HepG2 (cell line): Measurements from ENCODE around the gene TBX10. TPM values are rescaled to one million over a fixed set of nuclear protein-coding genes. Genes with fewer than 3 reads are reported as not detected.

Experiments used
- ASH2L ChIP-seq: fragments of 300-600, 200-600 bp; sonication (generic); IDR thresholded peaks from 2 replicates; pipeline ENCODE4 v1.7.0; 2017; ENCODE audit warnings: low read depth, mild to moderate bottlenecking, moderate library complexity, mixed read lengths, low read length; ENCODE audit not compliant: insufficient read length
- CBX2 ChIP-seq, 2 experiments: fragments of 200-600 bp in 1 of 2; sonication (generic); formaldehyde crosslinking in 1 of 2; IDR thresholded peaks; 2 replicates each; pipeline versions ENCODE4 v1.7.0 to v1.8.1; 2018 to 2022; ENCODE audit warnings: low read depth in 2 of 2, low read length in 1 of 2, mild to moderate bottlenecking in 1 of 2, missing genetic modification reagents in 1 of 2
- CENPT ChIP-seq: sonication (generic); formaldehyde crosslinking; IDR thresholded peaks from 2 replicates; pipeline ENCODE4 v1.8.0; 2022; ENCODE audit warnings: low read depth, mild to moderate bottlenecking, moderate library complexity, missing genetic modification reagents
- DZIP1 ChIP-seq: sonication (generic); formaldehyde crosslinking; IDR thresholded peaks from 2 replicates; pipeline ENCODE4 v1.5.0; 2020; ENCODE audit warnings: mild to moderate bottlenecking, missing genetic modification reagents
- FOXC1 ChIP-seq: sonication (generic); formaldehyde crosslinking; IDR thresholded peaks from 2 replicates; pipeline ENCODE4 v1.8.0; 2022; ENCODE audit warnings: mild to moderate bottlenecking, missing genetic modification reagents, borderline replicate concordance
- MLLT10 ChIP-seq: sonication (generic); formaldehyde crosslinking; IDR thresholded peaks from 2 replicates; pipeline ENCODE4 v1.4.0; 2020; ENCODE audit warnings: missing genetic modification reagents
- NR2F1 ChIP-seq, 2 experiments: fragments of 450-650 bp in 1 of 2; formaldehyde crosslinking in 1 of 2; IDR thresholded peaks; 2 replicates each; pipeline versions ENCODE4 v1.5.0 to v1.6.1; 2016 to 2020; ENCODE audit warnings: mild to moderate bottlenecking in 1 of 2, missing compliant biosample characterization in 1 of 2, missing genetic modification reagents in 1 of 2, moderate library complexity in 1 of 2
- POLR2A ChIP-seq, 2 experiments: IDR thresholded peaks; 2 replicates each; pipeline ENCODE4 v1.6.1; 2011; ENCODE audit warnings: low read depth in 2 of 2, low read length in 2 of 2, mild to moderate bottlenecking in 1 of 2, moderate library complexity in 1 of 2; ENCODE audit not compliant: insufficient read depth in 1 of 2
- RAD51 ChIP-seq: fragments of 450-650 bp; IDR thresholded peaks from 2 replicates; pipeline ENCODE4 v1.6.1; 2016; ENCODE audit warnings: borderline replicate concordance
- SOX13 ChIP-seq, 3 experiments: fragments of 450-650 bp in 1 of 3; sonication (generic) in 1 of 3; formaldehyde crosslinking in 1 of 3; IDR thresholded peaks in 2 of 3; conservative IDR thresholded peaks in 1 of 3; 2 replicates each; pipeline versions ENCODE4 v1.5.0 to v1.6.1; 2016 to 2020; ENCODE audit warnings: antibody characterized with exemption in 1 of 3, mild to moderate bottlenecking in 1 of 3, missing compliant biosample characterization in 1 of 3, missing genetic modification reagents in 1 of 3, moderate library complexity in 1 of 3
- SP2 ChIP-seq: sonication (generic); formaldehyde crosslinking; IDR thresholded peaks from 2 replicates; pipeline ENCODE4 v1.5.1; 2020; ENCODE audit warnings: mild to moderate bottlenecking, missing genetic modification reagents
- TAF15 ChIP-seq: fragments of 200-400 bp; formaldehyde crosslinking; IDR thresholded peaks from one replicate; pipeline ENCODE4 v1.6.1; 2018; ENCODE audit warnings: mild to moderate bottlenecking, low read depth, low read length; ENCODE audit not compliant: poor library complexity, severe bottlenecking
- TEF ChIP-seq: sonication (generic); formaldehyde crosslinking; IDR thresholded peaks from 2 replicates; pipeline ENCODE4 v1.5.0; 2020; ENCODE audit warnings: missing genetic modification reagents
- ZBTB3 ChIP-seq: sonication (generic); formaldehyde crosslinking; IDR thresholded peaks from 2 replicates; pipeline ENCODE4 v1.4.0; 2020; ENCODE audit warnings: low read depth, mild to moderate bottlenecking, moderate library complexity, missing genetic modification reagents, borderline replicate concordance
- ZBTB38 ChIP-seq: sonication (generic); formaldehyde crosslinking; IDR thresholded peaks from 2 replicates; pipeline ENCODE4 v1.5.1; 2020; ENCODE audit warnings: mild to moderate bottlenecking, missing genetic modification reagents
- ZFP36L1 ChIP-seq: sonication (generic); formaldehyde crosslinking; IDR thresholded peaks from 2 replicates; pipeline ENCODE4 v1.8.0; 2022; ENCODE audit warnings: mild to moderate bottlenecking, missing genetic modification reagents, moderate library complexity
- ZNF235 ChIP-seq: sonication (generic); formaldehyde crosslinking; IDR thresholded peaks from 2 replicates; pipeline ENCODE4 v1.8.1; 2023; ENCODE audit warnings: mild to moderate bottlenecking, missing genetic modification reagents, borderline replicate concordance
- ZNF24 ChIP-seq: fragments of 450-650 bp; IDR thresholded peaks from 2 replicates; pipeline ENCODE4 v1.6.1; 2017; ENCODE audit warnings: antibody characterized with exemption, mild to moderate bottlenecking
- ZNF253 ChIP-seq: sonication (generic); formaldehyde crosslinking; IDR thresholded peaks from 2 replicates; pipeline ENCODE4 v1.8.0; 2022; ENCODE audit warnings: mild to moderate bottlenecking, missing genetic modification reagents, borderline replicate concordance
- ZNF274 ChIP-seq: sonication (generic); formaldehyde crosslinking; IDR thresholded peaks from 2 replicates; pipeline ENCODE4 v1.5.1; 2020; ENCODE audit warnings: mild to moderate bottlenecking, missing genetic modification reagents
- ZNF513 ChIP-seq: sonication (generic); formaldehyde crosslinking; conservative IDR thresholded peaks from 2 replicates; pipeline ENCODE4 v1.5.0; 2020; ENCODE audit warnings: missing genetic modification reagents
- ZNF747 ChIP-seq: sonication (generic); formaldehyde crosslinking; IDR thresholded peaks from 2 replicates; pipeline ENCODE4 v1.8.1; 2023; ENCODE audit warnings: missing genetic modification reagents, mild to moderate bottlenecking, borderline replicate concordance
- ZNF749 ChIP-seq: sonication (generic); formaldehyde crosslinking; IDR thresholded peaks from 2 replicates; pipeline ENCODE4 v1.8.0; 2022; ENCODE audit warnings: mild to moderate bottlenecking, missing genetic modification reagents, moderate library complexity, borderline replicate concordance
- polyA plus RNA-seq, 8 experiments: library from polyadenylated mRNA; depleted of rRNA in 3 of 8; stranded (reverse) in 7 of 8; unstranded in 1 of 8; fragments of >200 nt; fragmentation: Illumina TruSeq in 4 of 8; extraction: Trizol in 4 of 8; gene quantifications; 2 replicates each; pipeline versions ENCODE4 v1.2.1 to v1.2.3, GENCODE V29; 2011 to 2016; ENCODE audit warnings: low read depth in 4 of 8, missing spikeins in 1 of 8, mixed read lengths in 1 of 8; ENCODE audit not compliant: insufficient read depth in 1 of 8
- total RNA-seq, 5 experiments: library from RNA; depleted of rRNA; stranded (reverse); fragments of >200 nt; fragmentation: Illumina TruSeq; extraction: Trizol; gene quantifications; 2 replicates each; pipeline ENCODE4 v1.2.3, GENCODE V29; 2016; ENCODE audit warnings: low read depth in 1 of 5

Gene TBX10
- total and polyA plus RNA-seq, 2 of the 13 experiments (the other 11 are each of a cell fraction or from before 2014, with no cell fraction given): 0.27 to 1.7 TPM

- no peak; the same call in 1 of the 2 replicates for TF ChIP-seq FOXC1 (CRISPR knock-in tag)
- no peak for TF ChIP-seq ZNF24
- no peak for TF ChIP-seq ZBTB3 (CRISPR knock-in tag)
- TF ChIP-seq NR2F1 (CRISPR knock-in tag; IDR thresholded peaks at IDR 0.05): no peak
- TF ChIP-seq CBX2 (IDR thresholded peaks at IDR 0.05; ENCODE audit: low read depth, low read length): no peak
- no peak for TF ChIP-seq CBX2 (CRISPR knock-in tag; IDR thresholded peaks at IDR 0.05; ENCODE audit: low read depth)
- no peak for TF ChIP-seq TAF15
- no peak for TF ChIP-seq TEF (CRISPR knock-in tag)
- TF ChIP-seq SOX13 (IDR thresholded peaks at IDR 0.05): no peak
- TF ChIP-seq SOX13 (CRISPR knock-in tag; conservative IDR thresholded peaks at IDR 0.05 in 1 of 2, IDR thresholded peaks at IDR 0.05 in 1 of 2): 0 out of 4 replicates have a peak, but pooled peaks of 1 of the 2 experiments have one; percentile 39
- no peak for TF ChIP-seq ZNF513 (CRISPR knock-in tag)
- TF ChIP-seq SP2: peak; percentile 15; the same call in 1 of the 2 replicates
- peak; percentile 86; the same call in 1 of the 2 replicates for TF ChIP-seq ZFP36L1 (CRISPR knock-in tag)
- TF ChIP-seq ZNF749: peak; percentile 91
- TF ChIP-seq CENPT (CRISPR knock-in tag): peak; percentile 86; the same call in 1 of the 2 replicates
- TF ChIP-seq MLLT10: no peak
- TF ChIP-seq ASH2L: no peak
- TF ChIP-seq ZNF274 (CRISPR knock-in tag): peak; percentile 53; the same call in 1 of the 2 replicates
- peak; percentile 41; the same call in 1 of the 2 replicates for TF ChIP-seq ZBTB38 (CRISPR knock-in tag)
- no peak for TF ChIP-seq RAD51
- TF ChIP-seq ZNF235 (CRISPR knock-in tag): no peak
- TF ChIP-seq ZNF253 (CRISPR knock-in tag): peak; percentile 95
- TF ChIP-seq DZIP1 (CRISPR knock-in tag): peak; percentile 57; the same call in 1 of the 2 replicates
- TF ChIP-seq POLR2A (IDR thresholded peaks at IDR 0.05; ENCODE audit: insufficient read depth in 1 of 2, low read depth in 2 of 2, low read length in 2 of 2): no peak; a peak in 1 of 4 replicates
- no peak for TF ChIP-seq ZNF747 (CRISPR knock-in tag)
Measured at GRCh38 chr11:67629386-67630227, 10.0 kb downstream of the TBX10 start, which contains the start of gene NUDT8 (continued).
